Peyer's patch (tissue), 4 donors: Measurements from ENCODE around the gene SMAD6. TPM values are rescaled to one million over a fixed set of nuclear protein-coding genes. Genes with fewer than 3 reads are reported as not detected.

Experiments
- DNase-seq, 3 donors: peaks; one replicate each; pipeline ENCODE4 v3.0.0-alpha.2; 2017 to 2019
- H3K27ac ChIP-seq, 4 donors: fragments of 200-600 bp; sonication (generic); one replicate each; pipeline ENCODE4 v1.5.1; 2016 to 2019
- H3K27me3 ChIP-seq, 2 donors: fragments of 200-600 bp; sonication (generic); one replicate each; pipeline ENCODE4 v1.5.1; 2019
- H3K36me3 ChIP-seq, 3 donors: fragments of 200-600 bp; sonication (generic); one replicate each; pipeline ENCODE4 v1.5.1; 2016 to 2019
- H3K4me1 ChIP-seq, 4 donors: fragments of 200-600 bp; sonication (generic); one replicate each; pipeline ENCODE4 v1.5.1; 2016 to 2019
- H3K4me3 ChIP-seq, 4 donors: fragments of 200-600 bp; sonication (generic); 1 replicate in 3 of 4; 2 replicates in 1 of 4; pipeline ENCODE4 v1.5.1; 2016 to 2019; ENCODE audit warnings: mild to moderate bottlenecking in 1 of 4
- H3K9me3 ChIP-seq, 4 donors: fragments of 200-600 bp; sonication (generic); one replicate each; pipeline ENCODE4 v1.5.1; 2016 to 2019; ENCODE audit warnings: mild to moderate bottlenecking in 1 of 4
- CTCF ChIP-seq, 6 experiments: fragments of 450-650 bp in 4 of 6; fragments of 200-600 bp in 2 of 6; sonication (generic) in 1 of 6; IDR thresholded peaks; one replicate each; pipeline ENCODE4 v1.5.1; 2017 to 2019; ENCODE audit warnings: antibody characterized with exemption in 6 of 6, mild to moderate bottlenecking in 3 of 6, moderate library complexity in 1 of 6
- POLR2A ChIP-seq, 2 donors: fragments of 450-650 bp; IDR thresholded peaks; one replicate each; pipeline ENCODE4 v1.5.1; 2017; ENCODE audit warnings: antibody characterized with exemption in 2 of 2, mild to moderate bottlenecking in 2 of 2, moderate library complexity in 2 of 2
- total RNA-seq, 4 donors: library from RNA; depleted of rRNA; stranded (reverse); fragments of >200 nt; gene quantifications; one replicate each; pipeline ENCODE4 v1.1.0, GENCODE V29; 2016

SMAD6 gene
- total RNA-seq, 4 donors from 2014 or later = 11.0 to 34.9 (median 25.5) TPM

GRCh38 chr15:66799242-66799641 is 97.2 kb downstream of the SMAD6 start:
- no peak for DNase-seq
- Histone ChIP-seq H3K9me3 (no peaks in the 10 kb centered on the region), H3K4me1 (peaks cover 0 to 20% (median 8%) of the 10 kb centered on the region in 4 donors), H3K27me3 (no peaks in the 10 kb centered on the region), H3K36me3 (no peaks in the 10 kb centered on the region), H3K27ac (no peak overlapping the region), H3K4me3 (no peak overlapping the region)
- TF ChIP-seq CTCF (IDR thresholded peaks at IDR 0.05) (no peak), POLR2A (IDR thresholded peaks at IDR 0.05) (no peak)

GRCh38 chr15:66800584-66801235 is 98.7 kb downstream of the SMAD6 start:
- Histone ChIP-seq H3K9me3 (no peaks in the 10 kb centered on the region), H3K4me1 (peaks cover 0 to 20% (median 8%) of the 10 kb centered on the region in 4 donors), H3K27ac (no peak overlapping the region), H3K36me3 (no peaks in the 10 kb centered on the region), H3K4me3 (no peak overlapping the region), H3K27me3 (no peaks in the 10 kb centered on the region)
- DNase-seq = peak in 1 of 3 donors; percentile 26
- TF ChIP-seq CTCF (IDR thresholded peaks at IDR 0.05) (no peak), POLR2A (IDR thresholded peaks at IDR 0.05) (no peak)

DNA sequence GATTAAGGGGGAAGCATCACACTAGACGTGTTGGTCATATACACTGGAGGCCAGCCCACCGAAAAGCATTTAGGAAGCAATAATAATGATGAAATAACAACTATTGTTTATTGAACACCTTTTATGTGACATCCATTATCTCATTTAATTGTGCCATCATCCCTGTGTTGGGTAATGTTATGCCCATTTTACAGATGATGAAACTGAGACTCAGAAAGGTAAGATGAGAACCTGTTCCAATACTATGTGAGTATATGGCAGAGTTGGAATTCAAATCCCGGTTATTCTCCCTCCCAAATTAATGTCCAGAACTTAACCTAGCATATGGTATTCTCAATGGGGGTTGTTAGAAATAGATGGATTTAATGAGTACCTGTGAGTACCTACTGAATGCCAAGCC is 99.2 kb downstream of the SMAD6 start:
- DNase-seq = no peak
- H3K27me3 ChIP-seq = no peaks in the 10 kb centered on the region
- no peak overlapping the region for H3K4me3 ChIP-seq
- no peaks in the 10 kb centered on the region for H3K9me3 ChIP-seq
- TF ChIP-seq CTCF (IDR thresholded peaks at IDR 0.05) (no peak), POLR2A (IDR thresholded peaks at IDR 0.05) (no peak)
- peaks cover 0 to 20% (median 8%) of the 10 kb centered on the region in 4 donors for H3K4me1 ChIP-seq
- H3K27ac ChIP-seq = no peak overlapping the region
- no peaks in the 10 kb centered on the region for H3K36me3 ChIP-seq

DNA sequence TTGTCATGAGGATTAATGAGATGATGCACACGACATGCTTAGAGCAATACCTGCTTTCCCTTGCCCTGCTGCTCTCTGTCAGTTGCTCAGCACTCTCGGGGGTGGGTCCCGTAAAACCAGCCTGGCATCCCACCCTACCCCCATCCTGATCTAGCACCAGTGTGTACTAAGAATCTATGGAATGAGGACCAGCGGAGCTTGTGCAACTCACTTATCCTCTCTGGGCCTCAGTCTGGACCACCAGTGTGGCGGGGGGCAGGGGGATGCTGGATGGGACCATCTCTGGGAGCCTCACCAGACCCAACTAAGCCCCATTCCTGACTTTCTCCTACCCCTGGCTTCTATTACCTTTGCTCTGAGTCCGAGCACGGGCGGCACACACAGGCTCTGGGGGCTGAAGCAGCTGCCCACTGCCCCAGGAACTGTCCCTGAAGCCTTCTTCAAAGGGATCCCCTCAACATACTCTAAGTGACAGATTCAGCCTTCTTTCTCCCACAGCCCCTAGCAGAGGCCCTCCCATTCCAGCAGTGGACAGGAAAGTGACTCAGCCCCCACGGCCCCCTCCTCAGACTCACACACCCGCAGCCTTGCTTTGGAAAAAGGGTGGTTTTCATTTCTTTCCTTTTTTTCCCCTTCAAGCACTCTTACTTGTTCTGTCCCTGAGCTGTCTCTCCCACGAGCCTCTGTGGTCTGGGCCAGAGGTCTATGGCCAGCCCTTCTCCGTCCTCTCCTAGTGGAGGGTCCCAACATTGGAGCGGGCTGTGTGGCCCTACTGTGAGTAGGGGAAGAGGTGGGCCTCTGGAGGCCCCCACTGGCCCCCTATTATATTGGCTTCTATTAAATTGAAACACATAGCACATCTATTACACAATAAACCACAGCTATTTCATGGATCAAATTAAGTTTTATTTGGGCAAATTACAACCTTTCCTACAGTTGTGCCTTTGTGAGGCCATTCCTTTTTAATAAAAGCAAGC is 100.3 kb downstream of the SMAD6 start:
- no peak for TF ChIP-seq POLR2A (IDR thresholded peaks at IDR 0.05)
- no peak for TF ChIP-seq CTCF (IDR thresholded peaks at IDR 0.05)
- no peak overlapping the region for H3K4me3 ChIP-seq
- DNase-seq = peak in 1 of 3 donors; percentile 29
- H3K9me3 ChIP-seq = no peaks in the 10 kb centered on the region
- peak overlapping the region; percentile 50 to 74 (median 66) for H3K27ac ChIP-seq
- peaks cover 0 to 20% (median 8%) of the 10 kb centered on the region in 4 donors for H3K4me1 ChIP-seq
- H3K36me3 ChIP-seq = no peaks in the 10 kb centered on the region
- no peaks in the 10 kb centered on the region for H3K27me3 ChIP-seq

- Histone ChIP-seq H3K4me3 (no peak overlapping the region), H3K36me3 (no peaks in the 10 kb centered on the region), H3K27me3 (no peaks in the 10 kb centered on the region), H3K27ac (peak overlapping the region; percentile 50 to 74 (median 66)), H3K9me3 (no peaks in the 10 kb centered on the region), H3K4me1 (peaks cover 0 to 20% (median 8%) of the 10 kb centered on the region in 4 donors)
- DNase-seq = peak; percentile 22 to 90 (median 84)
- TF ChIP-seq POLR2A (IDR thresholded peaks at IDR 0.05) = no peak
- no peak for TF ChIP-seq CTCF (IDR thresholded peaks at IDR 0.05)
Observed at GRCh38 chr15:66803182-66803729, 101.2 kb downstream of the SMAD6 start.
